Measurements from ENCODE around the gene TMED1. TPM values are rescaled to one million over a fixed set of nuclear protein-coding genes. Genes with fewer than 3 reads are reported as not detected.

The TMED1 gene
- total and polyA plus RNA-seq, 2 of the 13 experiments (the other 11 are each of a cell fraction or from before 2014, with no cell fraction given), result 48.3 to 51.8 TPM

- Histone ChIP-seq H3K27ac (ENCODE audit: extremely low read length, insufficient read depth, low read length) (no peak overlapping the region), H3K4me1 (ENCODE audit: insufficient read depth, low read length) (peaks cover 13% of the 10 kb centered on the region), H4K20me1 (ENCODE audit: insufficient read depth, low read length) (no peaks in the 10 kb centered on the region), H2AFZ (ENCODE audit: low read length) (no peak overlapping the region), H3K36me3 (replicated peaks in 1 of 2; ENCODE audit: control insufficient read depth in 1 of 2, insufficient read depth in 2 of 2, low read length in 2 of 2) (peaks cover 13 to 46% of the 10 kb centered on the region in 2 experiments; a peak in 4 of 5 replicates), H3K4me2 (ENCODE audit: low read depth, low read length) (no peak overlapping the region), H3K9me3 (ENCODE audit: low read length) (no peaks in the 10 kb centered on the region), H3K9ac (ENCODE audit: insufficient read depth, low read depth, low read length) (no peak overlapping the region), H3K27me3 (ENCODE audit: control insufficient read depth in 1 of 2, insufficient read depth in 2 of 2, low read length in 2 of 2) (peaks cover 0 to 2% of the 10 kb centered on the region in 2 experiments; a peak in 1 of 5 replicates), H3K79me2 (ENCODE audit: insufficient read depth, low read length) (no peaks in the 10 kb centered on the region), H3K4me3 (replicated peaks in 1 of 3; ENCODE audit: insufficient read depth in 1 of 3, low read depth in 2 of 3, low read length in 3 of 3) (no peak overlapping the region)
- TF ChIP-seq FOXP1 (IDR thresholded peaks at IDR 0.05) (no peak), FOXP1 (CRISPR knock-in tag; IDR thresholded peaks at IDR 0.05) (no peak), NFYC (CRISPR knock-in tag; IDR thresholded peaks at IDR 0.05) (no peak), ZNF616 (CRISPR knock-in tag; IDR thresholded peaks at IDR 0.05; ENCODE audit: low read depth) (no peak), ZNF12 (CRISPR knock-in tag; IDR thresholded peaks at IDR 0.05) (no peak)
- ChIA-PET POLR2A (no interaction called here), CTCF (ENCODE audit: low intra/inter-chr PET ratio, low total read pairs) (no interaction called here)
- ATAC-seq, result no peak
- in situ Hi-C loops (cut with HindIII; ENCODE audit: extremely low pct_ligation_motif_present, low pct_unique_long_range_greater_than_20kb), result no loop called here
- no TSS peak for BruUV-seq (replicated peaks)
- intact Hi-C loops (cut with micrococcal nuclease; ENCODE audit: unreplicated experiment), result no loop called here
- 91% methylated on average over 9 of the region's 11 CpGs for WGBS (ENCODE audit: low lambda C conversion rate)
- no peak for DNase-seq (ENCODE audit: low spot score)
- FAIRE-seq, result no peak
These were observed 19.3 kb downstream of the TMED1 start for GRCh38 chr19:10816691-10817090.

GRCh38 chr19:10815969-10816644, 19.9 kb downstream of the TMED1 start:
- Histone ChIP-seq H3K4me2 (ENCODE audit: low read depth, low read length) (no peak overlapping the region), H3K4me1 (ENCODE audit: insufficient read depth, low read length) (peaks cover 19% of the 10 kb centered on the region), H3K9me3 (ENCODE audit: low read length) (no peaks in the 10 kb centered on the region), H3K79me2 (ENCODE audit: insufficient read depth, low read length) (no peaks in the 10 kb centered on the region), H3K4me3 (replicated peaks in 1 of 3; ENCODE audit: insufficient read depth in 1 of 3, low read depth in 2 of 3, low read length in 3 of 3) (no peak overlapping the region), H2AFZ (ENCODE audit: low read length) (no peak overlapping the region), H3K36me3 (replicated peaks in 1 of 2; ENCODE audit: control insufficient read depth in 1 of 2, insufficient read depth in 2 of 2, low read length in 2 of 2) (peaks cover 13 to 44% of the 10 kb centered on the region in 2 experiments; a peak in 4 of 5 replicates), H4K20me1 (ENCODE audit: insufficient read depth, low read length) (no peaks in the 10 kb centered on the region), H3K9ac (ENCODE audit: insufficient read depth, low read depth, low read length) (no peak overlapping the region), H3K27ac (ENCODE audit: extremely low read length, insufficient read depth, low read length) (no peak overlapping the region), H3K27me3 (ENCODE audit: control insufficient read depth in 1 of 2, insufficient read depth in 2 of 2, low read length in 2 of 2) (peaks cover 0 to 2% of the 10 kb centered on the region in 2 experiments; a peak in 1 of 5 replicates)
- CTCF ChIA-PET (ENCODE audit: low intra/inter-chr PET ratio, low total read pairs), result no interaction called here
- no TSS peak for BruUV-seq (replicated peaks)
- POLR2A ChIA-PET, result no interaction called here
- 98% methylated on average over 19 of the region's 21 CpGs for WGBS (ENCODE audit: low lambda C conversion rate)
- FAIRE-seq (no peak), ATAC-seq (no peak), DNase-seq (ENCODE audit: low spot score) (no peak)
- in situ Hi-C loops (cut with HindIII; ENCODE audit: extremely low pct_ligation_motif_present, low pct_unique_long_range_greater_than_20kb), result no loop called here
- intact Hi-C loops (cut with micrococcal nuclease; ENCODE audit: unreplicated experiment), result no loop called here
- TF ChIP-seq IKZF5 (CRISPR knock-in tag; IDR thresholded peaks at IDR 0.05) (no peak), RFX1 (IDR thresholded peaks at IDR 0.05) (no peak), ARID5B (CRISPR knock-in tag; IDR thresholded peaks at IDR 0.05) (no peak), ZNF17 (CRISPR knock-in tag; IDR thresholded peaks at IDR 0.05) (no peak), ZNF709 (CRISPR knock-in tag; IDR thresholded peaks at IDR 0.05) (no peak), SMAD1 (CRISPR knock-in tag; IDR thresholded peaks at IDR 0.05; ENCODE audit: borderline replicate concordance, low read depth) (no peak), ZNF816 (CRISPR knock-in tag; IDR thresholded peaks at IDR 0.05; ENCODE audit: borderline replicate concordance) (no peak), FOXA3 (CRISPR knock-in tag; IDR thresholded peaks at IDR 0.05) (no peak), ZMYM4 (CRISPR knock-in tag; IDR thresholded peaks at IDR 0.05) (no peak), ZNF251 (CRISPR knock-in tag; IDR thresholded peaks at IDR 0.05) (no peak), DMAP1 (CRISPR knock-in tag; IDR thresholded peaks at IDR 0.05) (no peak)
